GM21576 (cell line): ENCODE data around the gene STAB1.
A peak's percentile ranks its signal among the peaks of the same experiment; 100 is the strongest.

ENCODE experiments used
- ATAC-seq: cut with Tn5 transposase; IDR thresholded peaks from one replicate; pipeline ENCODE4 v1.9.1; 2021; ENCODE audit warnings: mild to moderate bottlenecking, moderate library complexity; ENCODE audit not compliant: unreplicated experiment

Gene STAB1, protein sequence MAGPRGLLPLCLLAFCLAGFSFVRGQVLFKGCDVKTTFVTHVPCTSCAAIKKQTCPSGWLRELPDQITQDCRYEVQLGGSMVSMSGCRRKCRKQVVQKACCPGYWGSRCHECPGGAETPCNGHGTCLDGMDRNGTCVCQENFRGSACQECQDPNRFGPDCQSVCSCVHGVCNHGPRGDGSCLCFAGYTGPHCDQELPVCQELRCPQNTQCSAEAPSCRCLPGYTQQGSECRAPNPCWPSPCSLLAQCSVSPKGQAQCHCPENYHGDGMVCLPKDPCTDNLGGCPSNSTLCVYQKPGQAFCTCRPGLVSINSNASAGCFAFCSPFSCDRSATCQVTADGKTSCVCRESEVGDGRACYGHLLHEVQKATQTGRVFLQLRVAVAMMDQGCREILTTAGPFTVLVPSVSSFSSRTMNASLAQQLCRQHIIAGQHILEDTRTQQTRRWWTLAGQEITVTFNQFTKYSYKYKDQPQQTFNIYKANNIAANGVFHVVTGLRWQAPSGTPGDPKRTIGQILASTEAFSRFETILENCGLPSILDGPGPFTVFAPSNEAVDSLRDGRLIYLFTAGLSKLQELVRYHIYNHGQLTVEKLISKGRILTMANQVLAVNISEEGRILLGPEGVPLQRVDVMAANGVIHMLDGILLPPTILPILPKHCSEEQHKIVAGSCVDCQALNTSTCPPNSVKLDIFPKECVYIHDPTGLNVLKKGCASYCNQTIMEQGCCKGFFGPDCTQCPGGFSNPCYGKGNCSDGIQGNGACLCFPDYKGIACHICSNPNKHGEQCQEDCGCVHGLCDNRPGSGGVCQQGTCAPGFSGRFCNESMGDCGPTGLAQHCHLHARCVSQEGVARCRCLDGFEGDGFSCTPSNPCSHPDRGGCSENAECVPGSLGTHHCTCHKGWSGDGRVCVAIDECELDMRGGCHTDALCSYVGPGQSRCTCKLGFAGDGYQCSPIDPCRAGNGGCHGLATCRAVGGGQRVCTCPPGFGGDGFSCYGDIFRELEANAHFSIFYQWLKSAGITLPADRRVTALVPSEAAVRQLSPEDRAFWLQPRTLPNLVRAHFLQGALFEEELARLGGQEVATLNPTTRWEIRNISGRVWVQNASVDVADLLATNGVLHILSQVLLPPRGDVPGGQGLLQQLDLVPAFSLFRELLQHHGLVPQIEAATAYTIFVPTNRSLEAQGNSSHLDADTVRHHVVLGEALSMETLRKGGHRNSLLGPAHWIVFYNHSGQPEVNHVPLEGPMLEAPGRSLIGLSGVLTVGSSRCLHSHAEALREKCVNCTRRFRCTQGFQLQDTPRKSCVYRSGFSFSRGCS (N-terminal part only)

DNA sequence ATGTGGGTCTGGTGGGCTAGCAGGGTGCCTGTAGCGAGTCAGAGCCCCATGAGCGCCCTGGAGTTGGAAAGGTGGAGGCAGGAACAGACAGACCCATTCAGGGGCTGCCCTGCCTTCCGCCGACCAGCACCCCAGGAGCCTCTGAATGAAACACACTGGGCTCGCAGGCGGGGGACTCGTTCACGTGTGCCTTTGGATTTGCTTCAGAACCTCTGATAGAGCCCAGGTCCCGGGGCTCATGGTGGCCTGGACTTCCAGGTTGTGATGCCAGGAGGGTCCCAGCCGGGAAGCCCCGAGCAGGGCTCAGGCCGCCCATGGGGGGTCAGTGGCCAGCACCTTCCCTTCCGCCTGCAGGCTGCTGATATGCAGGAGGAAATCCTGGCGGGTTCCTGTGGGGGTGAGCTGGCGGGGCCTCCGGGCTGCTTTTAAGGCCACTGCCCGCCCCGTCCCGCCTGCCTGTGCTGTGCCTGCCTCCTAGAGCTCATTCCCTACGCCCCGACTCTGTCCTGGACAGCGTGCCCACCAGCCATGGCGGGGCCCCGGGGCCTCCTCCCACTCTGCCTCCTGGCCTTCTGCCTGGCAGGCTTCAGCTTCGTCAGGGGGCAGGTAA lies at the start of gene STAB1:
TSS of gene STAB1 (plus strand) at position 453 of the 610 bp plus-strand sequence. CDS start at position 529, 76 bp downstream.
- ATAC-seq, result no peak

DNA sequence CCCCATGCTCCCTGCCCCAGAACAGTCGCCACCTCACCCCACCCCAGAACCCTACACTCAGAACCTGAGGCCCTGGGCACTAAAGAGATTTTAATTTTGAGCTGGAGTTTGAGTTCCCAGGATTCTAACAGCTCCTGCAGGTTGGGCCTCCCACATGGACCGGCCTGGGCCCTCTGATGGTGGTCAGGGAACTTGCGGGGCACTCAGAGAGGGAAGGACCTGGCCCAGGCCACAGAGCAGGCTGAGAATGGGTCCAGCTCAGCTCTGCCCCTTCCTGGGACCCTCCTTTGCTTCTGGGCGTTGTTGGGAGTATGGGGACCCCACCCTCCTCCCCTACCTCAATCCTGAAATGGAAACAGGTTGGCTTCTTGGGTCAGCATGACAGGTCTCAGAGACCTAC lies 49.1 kb upstream of the STAB1 start:
- ATAC-seq, result no peak

DNA sequence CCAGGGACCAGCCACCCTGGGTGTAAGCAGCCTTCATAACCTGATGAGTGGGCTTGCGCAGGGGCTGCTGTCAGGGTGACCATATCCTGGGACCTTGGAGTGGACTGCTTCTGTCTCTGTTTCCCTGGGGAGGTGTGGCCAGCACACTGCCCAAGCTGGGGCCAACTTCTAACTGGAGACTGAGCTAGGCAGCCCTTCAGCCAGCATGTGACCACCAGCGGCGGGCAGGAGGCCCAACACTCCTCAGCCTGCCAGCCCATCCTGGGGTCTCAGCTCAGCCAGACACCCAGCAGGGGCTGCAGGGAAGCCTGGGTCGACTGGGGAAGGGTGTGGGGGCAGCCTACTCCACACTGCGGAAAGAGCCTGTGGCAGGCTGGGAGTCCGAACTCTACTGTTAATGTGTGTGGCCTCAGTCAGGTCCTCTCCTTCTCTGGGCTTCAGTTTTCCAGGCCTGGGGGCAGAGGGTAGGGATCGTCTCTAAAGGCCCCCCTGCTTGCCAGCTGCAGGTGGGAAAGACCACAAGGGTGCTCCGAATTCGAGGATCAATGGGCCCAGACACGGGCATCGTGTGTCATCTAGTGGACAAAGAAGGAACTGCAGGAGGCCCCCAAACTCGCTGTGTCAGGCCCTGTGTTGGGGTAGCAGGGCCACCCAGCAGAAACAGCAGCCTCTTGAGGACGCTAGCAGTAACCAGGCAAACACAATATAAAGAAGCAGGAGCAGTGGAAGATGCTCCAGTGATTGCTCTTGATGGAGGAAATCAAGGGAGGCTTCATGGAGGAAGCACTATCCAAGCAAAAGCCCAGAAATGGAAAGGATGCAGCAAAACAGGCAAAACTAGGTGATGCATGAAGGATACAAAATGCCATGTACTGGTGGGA lies 48.3 kb upstream of the STAB1 start:
- ATAC-seq, result no peak

DNA sequence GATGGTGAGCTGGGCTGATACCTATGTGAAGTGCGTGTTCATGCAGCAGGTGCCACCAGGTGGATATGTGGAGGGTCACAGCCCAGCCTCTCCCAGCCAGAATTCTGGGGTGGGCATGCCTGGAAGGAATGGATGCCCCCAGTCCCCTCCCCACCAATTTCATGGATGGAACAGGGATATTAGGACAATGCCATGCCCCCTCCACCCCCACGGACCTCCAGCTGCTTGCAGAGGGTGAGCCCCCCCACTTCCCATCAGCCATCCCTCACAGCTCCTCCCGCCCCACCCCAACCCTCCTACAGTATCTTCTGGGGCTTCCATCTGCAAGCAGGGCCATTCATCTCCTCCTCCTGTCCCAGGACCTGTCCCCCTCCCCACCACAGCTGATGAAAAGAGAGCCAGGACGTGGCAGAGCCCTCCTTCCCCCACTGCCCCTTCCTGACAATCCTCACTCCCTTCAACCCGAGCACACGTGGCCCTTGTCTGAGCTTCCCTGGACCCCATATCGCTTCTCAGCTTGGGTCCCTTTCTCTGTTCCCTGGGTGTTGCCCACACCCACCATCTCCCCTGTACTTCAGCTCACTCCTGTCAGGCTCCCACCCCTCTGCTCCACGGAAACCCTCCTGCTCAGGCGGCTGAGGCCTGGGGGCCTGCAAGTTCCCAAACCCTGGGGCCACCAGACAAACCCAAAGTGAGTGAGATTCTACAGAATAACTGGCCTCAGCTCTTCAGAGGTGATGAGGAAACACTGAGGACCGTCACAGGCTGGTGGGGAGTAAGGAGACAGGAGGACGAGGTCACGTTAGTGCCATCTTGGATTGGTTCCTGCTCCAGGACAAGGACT lies 47.4 kb upstream of the STAB1 start:
- ATAC-seq, result no peak

DNA sequence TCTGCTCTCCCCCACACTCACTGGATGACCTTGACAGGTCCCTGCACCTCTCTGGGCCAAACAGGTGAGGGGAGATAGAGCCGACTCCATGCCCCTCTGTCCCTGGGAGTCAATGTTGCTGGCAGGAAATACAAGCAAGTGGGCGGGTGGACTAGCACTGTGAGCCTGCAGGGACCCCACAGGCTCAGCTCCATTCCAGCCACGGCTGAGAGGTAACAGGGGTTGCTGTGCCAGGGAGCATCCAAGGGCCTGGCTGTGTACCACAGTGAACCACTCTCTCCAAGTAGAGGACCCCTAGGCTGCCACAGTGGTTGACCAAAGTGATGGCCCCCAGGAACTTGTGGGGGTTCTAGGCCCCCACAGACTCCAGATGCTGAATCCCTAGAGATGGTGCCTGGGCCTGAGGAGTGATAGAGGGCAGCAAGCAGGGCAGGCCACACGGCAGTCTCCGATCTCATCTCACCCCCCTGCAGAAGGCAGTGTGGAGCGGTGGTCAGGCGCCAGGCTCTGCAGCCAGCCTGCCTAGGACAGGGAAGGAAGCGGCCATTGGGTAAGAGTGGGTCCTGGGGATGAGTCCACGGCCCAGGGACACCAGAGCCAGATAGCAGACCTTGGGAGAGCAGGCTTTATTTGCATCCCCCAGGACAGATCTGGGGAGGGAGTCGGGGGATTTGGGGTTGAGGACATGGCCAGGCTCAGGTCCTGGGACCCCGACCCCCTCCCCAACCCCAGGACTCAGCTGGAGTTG lies 44.5 kb upstream of the STAB1 start:
- ATAC-seq, result no peak

DNA sequence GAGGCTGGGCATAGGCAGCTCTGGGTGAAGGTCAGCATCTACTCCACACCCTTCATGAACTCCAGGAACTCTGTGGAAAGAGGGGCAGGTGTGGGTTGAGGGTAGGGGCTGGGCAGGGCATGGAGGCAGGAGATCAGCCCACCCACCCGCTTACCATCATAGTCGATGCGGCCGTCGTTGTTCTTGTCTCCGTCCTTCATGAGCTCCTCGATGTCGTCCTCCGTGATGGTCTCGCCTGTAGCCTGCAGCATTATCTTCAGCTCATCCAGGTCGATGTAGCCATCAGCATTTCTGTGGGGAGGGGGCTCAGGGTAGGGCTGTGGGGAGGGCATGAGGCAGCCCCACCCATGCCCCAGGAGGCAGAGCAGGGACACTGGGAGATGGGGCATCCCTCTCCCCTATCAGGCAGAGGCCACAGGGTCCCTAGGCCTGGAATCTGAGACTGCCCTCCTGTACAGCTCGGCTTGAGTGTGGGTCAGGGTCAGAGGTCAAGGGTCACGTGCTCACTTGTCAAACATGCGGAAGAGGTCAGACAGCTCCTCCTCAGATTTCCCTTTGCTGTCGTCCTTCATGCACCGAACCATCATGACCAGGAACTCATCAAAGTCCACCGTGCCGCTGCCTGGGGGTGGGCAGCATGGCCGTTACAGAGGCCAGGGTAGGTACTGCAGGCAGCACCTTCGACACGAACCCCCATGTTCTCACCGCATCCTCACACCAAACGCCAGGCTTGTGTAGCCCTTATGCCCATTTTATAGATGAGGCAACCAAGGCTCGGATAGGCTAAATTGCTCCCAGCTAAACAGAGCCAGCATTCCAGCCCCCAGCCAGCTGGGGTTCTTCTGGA lies 43.7 kb upstream of the STAB1 start:
- no peak for ATAC-seq

DNA sequence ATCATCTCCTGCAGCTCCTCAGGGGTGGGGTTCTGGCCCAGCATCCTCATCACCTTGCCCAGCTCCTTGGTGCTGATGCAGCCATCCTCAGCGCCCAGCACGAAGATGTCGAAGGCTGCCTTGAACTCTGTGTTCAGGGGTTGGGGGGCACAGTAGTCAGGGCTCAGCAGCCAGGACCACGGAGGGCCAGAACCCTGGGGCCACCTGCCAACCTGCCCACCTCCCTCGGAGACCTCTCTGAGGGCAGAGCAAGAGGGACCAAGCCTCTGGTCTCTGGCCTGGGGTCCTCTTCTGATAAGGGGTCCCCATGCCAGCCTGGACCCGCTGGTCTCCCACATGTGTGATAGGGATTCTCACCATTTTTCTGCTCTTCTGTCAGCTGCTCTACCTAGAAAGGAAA lies 43.0 kb upstream of the STAB1 start:
- no peak for ATAC-seq

DNA sequence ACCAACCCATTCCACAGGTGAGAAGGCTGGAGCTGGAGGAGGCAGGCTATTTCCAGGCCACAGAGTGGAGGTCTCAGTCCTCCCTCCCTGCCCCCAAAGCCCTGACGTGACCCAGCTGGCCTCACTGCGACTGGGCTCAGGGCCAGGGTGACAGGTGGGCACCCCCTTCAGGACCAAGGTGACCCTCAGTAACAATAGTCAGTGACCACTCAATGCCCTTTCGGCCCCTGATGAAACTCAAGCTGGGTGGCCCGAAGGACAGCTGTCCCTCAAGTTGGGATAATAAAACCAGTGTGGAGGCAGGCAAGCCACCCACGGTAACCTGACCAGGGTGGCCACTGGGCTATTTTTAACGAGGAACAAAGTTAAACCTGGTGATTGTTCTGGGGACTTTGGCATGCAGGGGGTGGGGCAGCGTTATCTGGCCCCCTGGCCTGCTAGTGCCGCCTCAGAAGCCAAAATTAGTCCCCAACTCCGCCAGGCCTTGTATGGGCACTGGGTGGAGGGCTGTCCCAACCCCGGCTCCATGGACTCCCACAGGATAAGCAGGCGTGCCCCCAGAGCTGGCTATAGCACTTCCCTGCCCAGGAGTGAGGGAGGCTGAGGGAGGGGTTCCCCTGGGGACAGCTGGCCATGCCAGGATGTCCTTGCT lies 42.4 kb upstream of the STAB1 start:
- ATAC-seq, result no peak

DNA sequence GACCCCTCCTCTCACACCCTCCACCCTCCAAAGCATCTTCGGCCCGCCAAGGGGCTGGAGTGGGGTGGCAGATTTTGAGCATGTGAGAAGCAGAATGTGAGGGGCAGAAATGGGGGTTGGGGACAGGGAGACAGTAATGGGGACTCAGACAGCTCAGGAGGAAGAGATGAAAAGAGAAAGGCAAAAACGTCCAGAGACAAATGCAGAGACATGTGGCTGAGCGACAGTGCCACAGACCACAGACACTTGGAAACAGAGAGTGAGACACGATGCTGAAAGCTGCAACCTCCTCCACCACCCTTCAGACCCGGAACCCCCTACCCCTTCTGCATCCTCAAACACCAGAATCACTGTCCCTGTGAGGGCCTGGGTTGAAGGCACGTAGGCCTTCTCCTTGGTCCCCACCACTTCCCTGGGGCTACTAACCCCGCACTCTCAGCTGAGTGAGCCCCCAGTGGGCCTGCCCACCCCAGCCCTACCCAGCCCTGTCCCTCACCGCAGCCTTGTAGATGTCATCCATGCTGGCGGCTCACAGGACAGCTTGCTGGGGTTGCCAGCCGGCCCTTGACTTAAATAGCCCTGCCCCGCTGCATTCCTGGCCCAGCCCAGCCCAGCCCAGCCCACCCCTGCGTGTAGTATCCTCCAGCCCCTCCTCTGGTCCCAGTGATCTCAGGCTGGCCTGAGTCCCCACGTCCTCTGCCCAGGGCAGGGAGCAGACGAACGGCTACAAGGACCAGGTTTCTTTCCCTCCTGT lies 41.5 kb upstream of the STAB1 start, which contains the start of gene TNNC1:
TSS of gene TNNC1 (minus strand) at position 546 of the 754 bp plus-strand sequence. CDS start at position 520, 26 bp downstream.
- no peak for ATAC-seq

DNA sequence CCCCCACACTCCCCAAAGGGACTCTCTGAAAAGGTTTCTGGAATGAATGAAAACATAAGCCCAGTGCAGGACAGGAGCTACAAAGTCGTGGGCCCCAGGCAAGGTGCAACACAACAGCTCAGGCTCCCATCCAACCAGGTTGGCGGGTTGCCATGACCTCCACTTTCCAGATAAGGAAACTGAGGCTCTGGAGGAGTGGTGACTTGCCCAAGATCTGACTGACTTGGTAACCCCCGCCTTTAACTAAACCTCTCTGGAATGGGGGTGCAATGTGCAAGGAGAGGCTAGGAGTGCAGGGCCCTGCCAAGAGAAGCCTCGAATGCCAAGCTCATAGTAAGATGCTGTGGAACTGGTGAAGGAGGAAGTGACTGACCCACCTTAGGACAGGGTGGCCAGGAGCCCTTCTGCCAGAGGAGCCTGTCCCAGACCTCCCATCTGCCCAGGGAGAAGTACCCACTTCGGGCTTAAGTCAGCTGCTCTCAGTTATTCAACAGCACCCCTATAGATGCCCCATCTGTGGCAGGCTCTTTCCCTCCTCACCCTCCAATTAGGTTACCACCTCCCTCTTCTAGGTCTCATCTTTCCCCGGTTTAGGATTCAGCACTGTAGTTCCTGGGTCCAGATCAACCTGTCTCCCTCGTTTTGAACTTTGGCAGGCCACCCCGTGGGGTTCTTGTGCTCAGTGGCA lies 40.7 kb upstream of the STAB1 start:
- no peak for ATAC-seq

DNA sequence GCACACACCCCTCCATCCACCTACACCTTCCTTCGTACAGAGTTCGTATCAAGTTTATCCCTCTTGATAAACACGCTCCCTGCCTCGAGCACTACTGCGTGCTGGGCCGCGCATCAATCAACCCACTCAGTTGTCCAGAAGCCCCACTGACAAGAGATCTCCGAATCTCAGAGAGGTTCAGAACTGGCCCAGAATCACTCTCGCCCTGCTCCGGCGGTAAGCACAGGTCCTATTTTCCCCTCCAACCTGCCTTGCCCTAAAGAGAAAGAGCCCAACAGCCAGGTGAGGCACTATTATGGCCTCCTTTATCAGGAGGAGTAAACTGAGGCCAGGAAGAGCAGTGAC lies 40.2 kb upstream of the STAB1 start:
- no peak for ATAC-seq

DNA sequence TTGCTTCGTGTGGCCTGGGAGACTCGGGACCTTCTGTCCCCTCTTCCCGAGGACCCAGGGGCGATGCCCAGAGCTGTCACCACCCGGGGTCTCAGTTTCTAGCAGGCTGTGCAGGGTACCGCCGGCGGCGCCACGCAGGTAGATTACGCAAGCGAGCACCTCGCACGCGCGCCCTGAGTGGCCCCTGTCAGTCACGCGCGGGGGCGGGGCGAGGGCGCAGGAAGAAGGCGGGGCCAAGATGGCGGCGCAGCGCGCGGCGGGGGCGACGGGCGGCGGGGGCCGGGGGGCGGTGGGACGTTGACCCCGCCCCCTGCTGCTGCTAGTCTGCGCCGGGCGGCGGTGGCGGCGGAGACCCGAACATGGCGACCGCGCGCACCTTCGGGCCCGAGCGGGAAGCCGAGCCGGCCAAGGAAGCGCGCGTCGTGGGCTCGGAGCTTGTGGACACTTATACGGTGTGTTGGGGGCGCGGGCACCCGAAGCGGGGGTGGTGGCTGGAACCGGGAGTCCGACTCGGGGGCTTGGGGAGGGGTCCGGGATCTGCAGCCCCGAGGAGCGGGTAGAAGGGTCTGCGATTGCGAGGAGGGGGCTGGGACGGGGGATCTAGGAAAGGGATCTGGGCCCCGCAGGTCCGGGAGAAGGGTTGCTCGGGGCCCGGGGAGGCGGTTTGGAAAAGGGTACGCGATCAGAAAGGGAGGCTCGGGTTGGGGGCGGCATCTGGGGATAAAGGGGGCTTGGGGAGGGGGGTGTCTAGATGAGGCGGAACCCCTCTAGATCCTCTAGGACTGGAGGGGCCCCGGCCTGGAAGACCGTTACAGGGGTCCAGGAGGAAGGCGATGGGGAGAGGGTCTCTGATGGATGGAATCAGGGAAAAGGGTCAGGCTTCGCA lies 39.6 kb upstream of the STAB1 start, which contains the start of gene NISCH:
TSS of gene NISCH (plus strand) at position 322 of the 886 bp plus-strand sequence. CDS start at position 360, 38 bp downstream.
- peak; percentile 73 for ATAC-seq

DNA sequence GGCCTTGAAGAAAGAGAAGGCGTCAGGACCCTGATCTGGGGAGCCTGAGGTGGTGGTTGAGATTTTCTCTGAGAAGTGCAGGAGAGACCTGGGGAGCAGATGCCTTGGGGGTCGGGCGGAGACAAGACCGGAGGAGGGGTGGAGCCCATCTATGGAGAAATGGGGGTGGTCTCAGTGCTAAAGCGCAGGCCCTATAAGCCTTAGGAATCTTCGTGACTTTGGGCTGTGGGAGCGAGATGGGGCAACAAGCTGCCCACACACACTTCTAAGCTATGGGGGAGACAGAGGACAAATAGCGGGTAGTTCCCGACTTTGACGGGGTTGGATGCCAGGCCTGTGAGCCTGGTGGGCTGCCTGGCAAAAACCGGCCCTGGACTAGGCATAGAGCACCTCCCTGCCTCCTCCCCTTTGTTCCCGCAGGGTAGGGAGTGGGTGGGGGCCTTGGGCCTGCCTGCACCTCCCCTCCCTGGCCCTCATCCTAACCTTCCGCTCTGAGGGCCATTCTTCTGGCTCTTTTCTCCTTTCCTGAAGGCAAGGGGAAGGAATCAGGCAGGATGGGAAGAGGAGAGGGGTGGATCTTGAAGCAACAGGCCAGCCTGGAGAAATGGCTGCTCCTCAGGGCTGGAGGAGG lies 38.9 kb upstream of the STAB1 start:
- ATAC-seq, result no peak

DNA sequence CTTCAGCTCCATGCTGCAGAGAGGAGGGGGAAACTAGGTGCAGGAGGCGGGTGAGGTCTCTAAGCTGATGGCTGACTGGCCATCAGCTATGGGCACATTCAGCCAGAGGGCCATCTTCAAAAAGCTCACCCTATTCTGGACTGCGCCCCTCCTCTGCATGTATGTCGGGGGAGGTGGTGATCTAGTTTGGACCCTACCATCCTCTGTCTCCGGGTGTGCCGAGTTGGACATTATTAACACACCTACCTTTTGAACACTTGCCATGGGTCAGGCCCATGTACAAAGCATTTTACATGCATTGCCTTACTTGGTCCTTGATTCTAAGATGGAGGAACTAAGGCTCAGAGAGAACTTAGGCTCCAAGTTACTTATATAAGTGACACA lies 38.3 kb upstream of the STAB1 start:
- no peak for ATAC-seq
